ENCODE data around the gene ZBTB34.

The ZBTB34 gene

GRCh38 chr9:126844085-126844484, 16.4 kb upstream of the ZBTB34 start:
- DNase-seq: no peak

GRCh38 chr9:126847051-126847450, 13.4 kb upstream of the ZBTB34 start:
- no peak for DNase-seq

- DNase-seq: no peak
These were observed 10.7 kb upstream of the ZBTB34 start for GRCh38 chr9:126849591-126850225.

GRCh38 chr9:126851286-126851880, 9.1 kb upstream of the ZBTB34 start:
- DNase-seq: no peak

- no peak for DNase-seq
These were observed 8.3 kb upstream of the ZBTB34 start for GRCh38 chr9:126852086-126852688.

GRCh38 chr9:126853667-126854066, 6.8 kb upstream of the ZBTB34 start:
- DNase-seq: no peak

GRCh38 chr9:126854734-126855133, 5.7 kb upstream of the ZBTB34 start:
- no peak for DNase-seq

- no peak for DNase-seq
These were observed 4.0 kb upstream of the ZBTB34 start for GRCh38 chr9:126856326-126856877.

- no peak for DNase-seq
These were observed 3.0 kb upstream of the ZBTB34 start for GRCh38 chr9:126857261-126857960.

GRCh38 chr9:126859111-126859510, 1.3 kb upstream of the ZBTB34 start:
- no peak for DNase-seq

GRCh38 chr9:126860757-126861466, 473 bp downstream of the ZBTB34 start:
- peak; percentile 11 for DNase-seq

GRCh38 chr9:126861707-126862103, 1.3 kb downstream of the ZBTB34 start:
- DNase-seq: peak; percentile 15

- no peak for DNase-seq
These were observed 1.8 kb downstream of the ZBTB34 start for GRCh38 chr9:126862104-126862761.

GRCh38 chr9:126864771-126865170, 4.3 kb downstream of the ZBTB34 start:
- no peak for DNase-seq

- DNase-seq: no peak
These were observed 8.9 kb downstream of the ZBTB34 start for GRCh38 chr9:126869368-126869767.

GRCh38 chr9:126872516-126872915, 12.1 kb downstream of the ZBTB34 start:
- peak; percentile 11 for DNase-seq

- DNase-seq: no peak
These were observed 14.3 kb downstream of the ZBTB34 start for GRCh38 chr9:126874546-126875314.

- no peak for DNase-seq
These were observed 15.5 kb downstream of the ZBTB34 start for GRCh38 chr9:126875756-126876510.

- no peak for DNase-seq
These were observed 16.1 kb downstream of the ZBTB34 start for GRCh38 chr9:126876531-126876930.

GRCh38 chr9:126877418-126877817, 17.0 kb downstream of the ZBTB34 start:
- no peak for DNase-seq

GRCh38 chr9:126879288-126879687, 18.8 kb downstream of the ZBTB34 start:
- no peak for DNase-seq

Data from activated CD4-positive, alpha-beta T cell treated with anti-CD3 and anti-CD28 coated beads, Interleukin-10, Interleukin-2, amounts not matched to agents 100 ng/mL and 50 ng/mL, durations not matched to agents 16 hours and 8 hours (primary cell).